ENCODE results near the gene PILRA.

DNA sequence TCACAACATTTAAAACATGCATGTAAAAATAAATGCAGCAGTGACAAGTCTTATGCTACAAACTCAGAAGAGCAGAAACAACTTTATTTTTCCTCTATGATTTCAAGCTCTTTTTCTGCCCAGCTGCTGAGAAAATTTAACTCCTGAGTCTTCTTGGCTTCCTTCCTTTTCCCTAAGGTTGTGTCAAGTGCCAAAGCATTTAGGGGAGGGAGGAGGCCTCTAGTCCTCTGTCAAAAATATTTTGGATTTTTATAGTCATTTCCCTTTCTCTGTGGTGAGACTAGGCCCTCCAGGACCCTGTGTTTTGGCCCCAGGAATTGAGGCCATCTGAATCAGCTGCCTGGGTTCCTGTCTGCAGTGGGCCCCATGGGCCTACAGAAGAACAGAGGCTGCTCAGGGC lies 26.4 kb upstream of the PILRA start:
- TF ChIP-seq EZH2 (IDR thresholded peaks at IDR 0.05; ENCODE audit: borderline replicate concordance) (no peak), CTCF (IDR thresholded peaks at IDR 0.05; ENCODE audit: poor library complexity) (no peak)

Data from hepatocyte (in vitro differentiated cells).